SK-N-SH treated with all-trans-retinoic acid at 6 μM for 48 hours (cell line): ENCODE measurements around the gene IMPG2.

Experiments used
- ARNTL ChIP-seq: fragments of 450-650 bp; formaldehyde crosslinking; IDR thresholded peaks from 2 replicates; pipeline ENCODE4 v1.5.0; 2020; ENCODE audit warnings: low read depth, mild to moderate bottlenecking, moderate library complexity, borderline replicate concordance
- CSDC2 ChIP-seq: fragments of 250-450 bp; sonication (Bioruptor Pico); IDR thresholded peaks from 2 replicates; pipeline ENCODE4 v1.5.0; 2020; ENCODE audit warnings: mild to moderate bottlenecking, moderate library complexity
- CSRNP3 ChIP-seq: fragments of 250-450 bp; sonication (Bioruptor Pico); IDR thresholded peaks from 2 replicates; pipeline ENCODE4 v1.5.1; 2021; ENCODE audit warnings: mild to moderate bottlenecking, moderate library complexity
- ESRRG ChIP-seq: fragments of 250-450 bp; sonication (Bioruptor Pico); IDR thresholded peaks from 2 replicates; pipeline ENCODE4 v1.6.1; 2021; ENCODE audit warnings: mild to moderate bottlenecking
- GLIS3 ChIP-seq: fragments of 250-450 bp; sonication (Bioruptor Pico); IDR thresholded peaks from 2 replicates; pipeline ENCODE4 v1.5.0; 2020; ENCODE audit warnings: mild to moderate bottlenecking, moderate library complexity
- ISL1 ChIP-seq: fragments of 250-450 bp; sonication (Bioruptor Pico); IDR thresholded peaks from 2 replicates; pipeline ENCODE4 v2.1.2; 2022; ENCODE audit warnings: mild to moderate bottlenecking, moderate library complexity
- PATZ1 ChIP-seq: fragments of 250-450 bp; sonication (Bioruptor Pico); IDR thresholded peaks from 2 replicates; pipeline ENCODE4 v1.8.0; 2020; ENCODE audit warnings: mild to moderate bottlenecking, moderate library complexity, borderline replicate concordance
- POU6F1 ChIP-seq: fragments of 250-450 bp; sonication (Bioruptor Pico); IDR thresholded peaks from 2 replicates; pipeline ENCODE4 v1.8.0; 2021; ENCODE audit warnings: low read depth, mild to moderate bottlenecking, moderate library complexity, borderline replicate concordance
- RARB ChIP-seq: fragments of 250-450 bp; sonication (Bioruptor Pico); IDR thresholded peaks from 2 replicates; pipeline ENCODE4 v1.8.0; 2021; ENCODE audit warnings: mild to moderate bottlenecking, moderate library complexity
- TOX ChIP-seq: fragments of 250-450 bp; sonication (Bioruptor Pico); IDR thresholded peaks from 2 replicates; pipeline ENCODE4 v1.8.0; 2021; ENCODE audit warnings: mild to moderate bottlenecking, moderate library complexity, borderline replicate concordance
- TSHZ2 ChIP-seq: fragments of 250-450 bp; sonication (Bioruptor Pico); IDR thresholded peaks from 2 replicates; pipeline ENCODE4 v1.5.0; 2020; ENCODE audit warnings: mild to moderate bottlenecking, moderate library complexity
- ZFP3 ChIP-seq: fragments of 250-450 bp; sonication (Bioruptor Pico); IDR thresholded peaks from 2 replicates; pipeline ENCODE4 v1.5.0; 2020; ENCODE audit warnings: mild to moderate bottlenecking, moderate library complexity
- ZFP30 ChIP-seq: fragments of 450-650 bp; formaldehyde crosslinking; IDR thresholded peaks from 2 replicates; pipeline ENCODE4 v1.5.0; 2022; ENCODE audit warnings: mild to moderate bottlenecking, moderate library complexity
- ZNF8 ChIP-seq: fragments of 450-650 bp; formaldehyde crosslinking; IDR thresholded peaks from 2 replicates; pipeline ENCODE4 v1.5.0; 2020; ENCODE audit warnings: mild to moderate bottlenecking, moderate library complexity

GRCh38 chr3:101262393-101263240 lies 57.8 kb downstream of the IMPG2 start:
- no peak for TF ChIP-seq ZFP30
- TF ChIP-seq GLIS3: no peak
- TF ChIP-seq ISL1 (CRISPR knock-in tag): no peak
- TF ChIP-seq ZNF8 (CRISPR knock-in tag): no peak
- no peak for TF ChIP-seq RARB (CRISPR knock-in tag)
- TF ChIP-seq ZFP3: no peak
- TF ChIP-seq ARNTL: no peak
- no peak for TF ChIP-seq TSHZ2 (CRISPR knock-in tag)
- TF ChIP-seq ESRRG: no peak
- TF ChIP-seq PATZ1 (CRISPR knock-in tag): no peak
- no peak for TF ChIP-seq CSDC2 (CRISPR knock-in tag)
- no peak for TF ChIP-seq TOX
- no peak for TF ChIP-seq POU6F1 (CRISPR knock-in tag)
- no peak for TF ChIP-seq CSRNP3
